Measurements from ENCODE around the gene TMEM256. TPM values are rescaled to one million over a fixed set of nuclear protein-coding genes. Genes with fewer than 3 reads are reported as not detected.

The TMEM256 gene
- total RNA-seq, 1 experiment from 2014 or later: 147 TPM

DNA sequence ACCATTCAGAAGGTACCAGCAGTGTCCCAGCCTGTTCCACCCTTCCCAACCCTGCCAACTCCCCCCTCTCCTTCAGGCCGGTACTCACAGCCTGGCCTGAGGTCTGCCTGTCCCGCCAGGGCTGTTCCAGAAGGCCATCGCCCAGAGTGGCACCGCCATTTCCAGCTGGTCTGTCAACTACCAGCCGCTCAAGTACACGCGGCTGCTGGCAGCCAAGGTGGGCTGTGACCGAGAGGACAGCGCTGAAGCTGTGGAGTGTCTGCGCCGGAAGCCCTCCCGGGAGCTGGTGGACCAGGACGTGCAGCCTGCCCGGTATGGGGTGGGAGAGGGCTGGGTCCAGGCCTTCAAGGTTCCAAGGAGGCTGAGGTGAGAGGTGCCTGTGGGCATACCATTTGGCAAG is 10.9 kb upstream of the TMEM256 start:
- no peak for DNase-seq (ENCODE audit: low read depth, low spot score)

DNA sequence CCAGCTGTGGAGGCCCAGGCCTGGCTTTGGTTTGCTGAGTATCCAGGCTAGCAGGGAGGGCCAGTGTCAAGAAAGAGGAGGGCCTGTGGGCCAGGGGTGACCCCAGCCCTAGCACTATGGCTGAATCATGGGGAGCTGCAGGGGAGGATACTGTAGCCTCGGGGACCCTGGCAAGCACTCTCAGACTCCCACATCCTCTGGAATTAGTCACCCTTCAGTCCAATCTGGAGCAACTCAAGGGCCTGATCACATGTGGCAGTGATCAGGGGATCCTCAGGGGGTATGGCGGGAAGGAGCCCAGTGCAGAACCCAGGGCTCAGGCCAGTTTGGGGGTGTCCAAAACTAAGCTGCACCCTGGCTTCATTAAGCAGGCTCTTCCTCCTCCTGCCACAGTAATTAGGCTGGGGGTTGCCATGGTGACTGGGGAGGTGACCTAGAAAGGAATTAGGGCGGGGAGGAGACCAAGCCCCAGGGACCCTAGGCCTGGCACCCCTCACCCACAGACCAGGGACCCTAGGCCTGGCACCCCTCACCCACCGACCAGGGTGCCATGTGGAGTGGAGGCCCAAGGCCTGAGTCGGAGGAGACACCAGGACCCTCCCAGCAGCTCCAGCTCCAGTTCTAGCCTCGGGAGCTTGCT is 9.6 kb upstream of the TMEM256 start:
- no peak for DNase-seq (ENCODE audit: low read depth, low spot score)
- in situ Hi-C loops (cut with HindIII; ENCODE audit: low pct_unique_long_range_greater_than_20kb, low sequenced_read_pairs): no loop called here

More for the DNA sequence above, 10.9 kb upstream of the TMEM256 start:
- in situ Hi-C loops (cut with HindIII; ENCODE audit: low pct_unique_long_range_greater_than_20kb, low sequenced_read_pairs): no loop called here

DNA sequence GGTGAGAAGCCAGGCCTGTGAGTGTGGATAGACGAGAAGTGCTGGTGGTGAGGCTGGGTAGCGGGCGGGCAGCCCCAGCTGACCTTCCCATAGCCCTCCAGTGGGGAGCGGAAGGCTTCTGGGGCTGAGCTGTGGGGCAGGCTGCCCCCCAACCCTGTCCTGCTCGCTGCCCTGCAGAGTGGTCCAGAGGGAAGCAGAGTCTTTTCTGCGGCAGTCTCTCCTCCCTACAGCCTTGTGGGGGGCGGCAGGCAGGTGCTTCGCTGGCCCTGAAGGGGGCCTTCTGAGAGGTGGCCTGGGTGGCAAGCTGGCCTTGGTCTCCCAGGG is 7.5 kb upstream of the TMEM256 start:
- DNase-seq (ENCODE audit: low read depth, low spot score): no peak
- in situ Hi-C loops (cut with HindIII; ENCODE audit: low pct_unique_long_range_greater_than_20kb, low sequenced_read_pairs): no loop called here

DNA sequence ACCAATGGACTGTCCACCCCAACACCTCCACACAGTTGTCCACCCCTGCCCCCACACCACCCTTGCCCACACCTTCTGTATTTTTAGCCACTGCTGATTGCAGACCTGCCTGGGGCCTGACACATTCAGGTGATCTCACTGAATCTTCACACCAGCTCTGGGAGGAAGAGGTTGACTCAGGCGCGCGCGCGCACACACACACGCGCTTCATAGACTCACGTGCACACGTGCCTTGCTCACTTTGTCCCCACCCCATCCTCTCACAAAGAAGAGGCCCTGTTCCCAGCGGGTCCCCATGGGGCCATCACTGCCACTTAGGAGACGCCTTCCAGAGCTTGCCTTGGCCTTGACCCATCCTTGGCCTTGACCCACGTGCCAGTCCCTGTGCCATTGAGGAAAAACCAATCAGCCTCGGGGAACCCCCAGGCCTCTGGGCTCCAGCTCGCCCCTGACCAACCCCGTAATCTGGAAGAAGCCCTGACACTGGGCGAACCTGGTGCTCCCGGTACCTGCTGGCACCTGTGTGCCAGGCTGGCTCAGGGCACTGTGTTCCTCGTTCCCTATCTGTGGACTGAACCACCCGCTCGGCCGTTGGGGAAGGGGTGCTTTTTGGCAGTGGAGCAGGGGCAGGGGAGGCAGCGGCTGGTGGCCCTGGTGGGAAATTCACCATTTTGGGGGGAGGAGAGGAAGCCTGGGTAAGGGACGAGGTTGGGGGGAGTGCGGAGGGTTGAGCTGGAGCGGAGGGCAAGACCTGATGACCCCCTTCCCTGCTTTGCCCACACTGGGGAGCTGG is 6.9 kb upstream of the TMEM256 start:
- DNase-seq (ENCODE audit: low read depth, low spot score): no peak
- in situ Hi-C loops (cut with HindIII; ENCODE audit: low pct_unique_long_range_greater_than_20kb, low sequenced_read_pairs): no loop called here

DNA sequence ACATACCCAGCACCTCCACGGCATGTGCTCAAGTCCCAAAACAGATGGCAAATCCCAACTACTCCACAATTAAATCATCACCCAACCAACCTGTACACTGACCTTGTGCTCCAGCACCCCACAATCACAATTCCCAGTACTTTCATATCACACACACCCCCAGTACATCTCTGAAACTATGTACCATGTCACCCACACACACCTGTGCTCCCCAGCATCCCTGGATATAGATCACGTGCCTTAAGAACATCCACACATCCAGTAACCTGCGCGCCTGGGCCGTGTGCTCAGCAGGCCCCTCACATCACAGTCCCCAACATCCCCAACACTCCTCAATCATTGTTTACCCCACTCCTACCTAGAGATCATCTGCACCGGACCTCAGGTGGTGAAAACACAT is 5.8 kb upstream of the TMEM256 start:
- no peak for DNase-seq (ENCODE audit: low read depth, low spot score)
- in situ Hi-C loops (cut with HindIII; ENCODE audit: low pct_unique_long_range_greater_than_20kb, low sequenced_read_pairs): no loop called here

DNA sequence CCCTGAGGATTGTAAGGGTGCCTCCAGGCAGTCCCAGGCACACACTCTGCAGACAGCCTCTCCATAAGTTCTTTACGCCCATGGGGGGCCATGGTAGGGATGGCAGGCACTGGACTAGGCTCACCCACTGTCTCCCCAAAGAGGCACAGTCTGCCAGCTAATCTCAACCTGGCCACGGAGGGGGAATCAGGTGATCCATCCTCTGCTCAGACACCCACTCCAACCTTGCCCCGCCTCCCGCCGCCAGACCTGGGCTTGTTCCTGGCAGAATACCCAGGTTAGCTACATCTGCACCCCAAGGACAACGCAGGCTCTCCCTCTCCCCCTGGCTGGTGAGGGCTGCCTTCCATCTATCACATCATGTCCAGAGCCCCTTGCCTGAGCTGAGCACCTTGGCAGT is 5.0 kb upstream of the TMEM256 start:
- no peak for DNase-seq (ENCODE audit: low read depth, low spot score)
- in situ Hi-C loops (cut with HindIII; ENCODE audit: low pct_unique_long_range_greater_than_20kb, low sequenced_read_pairs): no loop called here

DNA sequence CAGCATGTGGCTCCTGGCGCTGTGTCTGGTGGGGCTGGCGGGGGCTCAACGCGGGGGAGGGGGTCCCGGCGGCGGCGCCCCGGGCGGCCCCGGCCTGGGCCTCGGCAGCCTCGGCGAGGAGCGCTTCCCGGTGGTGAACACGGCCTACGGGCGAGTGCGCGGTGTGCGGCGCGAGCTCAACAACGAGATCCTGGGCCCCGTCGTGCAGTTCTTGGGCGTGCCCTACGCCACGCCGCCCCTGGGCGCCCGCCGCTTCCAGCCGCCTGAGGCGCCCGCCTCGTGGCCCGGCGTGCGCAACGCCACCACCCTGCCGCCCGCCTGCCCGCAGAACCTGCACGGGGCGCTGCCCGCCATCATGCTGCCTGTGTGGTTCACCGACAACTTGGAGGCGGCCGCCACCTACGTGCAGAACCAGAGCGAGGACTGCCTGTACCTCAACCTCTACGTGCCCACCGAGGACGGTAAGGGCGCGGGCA is 4.4 kb upstream of the TMEM256 start:
- no peak for DNase-seq (ENCODE audit: low read depth, low spot score)
- in situ Hi-C loops (cut with HindIII; ENCODE audit: low pct_unique_long_range_greater_than_20kb, low sequenced_read_pairs): no loop called here

DNA sequence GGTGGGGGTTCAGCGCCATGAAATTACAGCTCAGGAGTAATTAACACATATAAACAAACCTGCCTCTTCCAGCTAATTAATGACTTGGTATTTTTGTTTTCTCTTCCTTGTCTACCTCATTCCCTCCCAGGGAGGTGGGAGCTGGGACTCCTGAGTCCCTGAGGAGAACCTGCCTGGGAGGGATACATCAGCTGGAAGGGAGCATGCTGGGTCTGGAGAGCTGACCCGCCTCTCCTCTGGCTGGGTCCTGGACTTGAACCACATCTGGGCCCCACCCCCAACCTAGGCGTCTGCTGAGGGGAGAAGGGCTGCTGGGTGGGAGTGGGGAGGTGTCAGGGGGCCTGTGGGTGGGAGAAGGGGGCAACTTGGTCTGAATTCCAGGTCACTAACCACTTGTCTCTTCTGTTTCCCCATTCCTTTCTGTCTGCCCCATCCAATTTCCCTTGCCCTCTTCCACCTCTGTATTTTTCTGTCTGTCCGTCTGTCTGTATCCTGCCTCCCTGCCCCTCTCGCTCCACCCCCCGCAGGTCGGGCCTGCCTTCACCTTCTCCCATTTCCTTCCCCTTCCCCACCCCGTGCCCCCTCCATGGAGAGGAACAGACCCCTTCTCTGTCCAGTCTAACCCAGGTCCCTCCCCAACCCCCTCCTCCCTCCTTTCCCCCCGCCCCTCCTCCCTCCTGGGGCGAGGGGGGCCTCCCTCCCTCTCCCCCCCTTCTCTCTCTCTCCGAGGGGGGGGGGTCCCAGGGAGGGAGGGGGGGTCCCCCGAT is 3.8 kb upstream of the TMEM256 start, which contains the start of gene NLGN2:
Gene NLGN2, plus strand, starts transcription at position 361 of the 767 bp plus-strand sequence. CDS start 411 bp downstream, outside the sequence.
- no peak for DNase-seq (ENCODE audit: low read depth, low spot score)
- in situ Hi-C loops (cut with HindIII; ENCODE audit: low pct_unique_long_range_greater_than_20kb, low sequenced_read_pairs): no loop called here

DNA sequence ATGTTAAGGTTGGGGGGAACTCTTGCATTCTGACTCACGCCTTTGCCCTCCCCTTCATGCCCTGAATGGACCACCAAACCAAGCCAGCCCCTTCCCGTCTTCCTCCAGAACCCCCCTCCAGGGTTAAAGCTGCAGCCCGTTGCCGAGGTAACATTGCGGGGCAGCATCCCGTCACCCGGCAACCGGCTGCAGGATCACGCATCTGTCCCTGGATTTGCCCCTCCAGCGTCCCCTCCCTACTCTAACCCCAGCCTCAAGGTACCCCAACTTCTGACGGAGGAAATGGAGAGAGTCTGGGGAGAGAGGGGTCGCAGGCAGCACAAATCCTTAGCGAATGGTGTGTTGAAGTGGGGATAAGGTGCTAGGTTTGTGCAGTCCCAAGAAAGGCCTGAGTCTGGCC is 3.2 kb upstream of the TMEM256 start:
- in situ Hi-C loops (cut with HindIII; ENCODE audit: low pct_unique_long_range_greater_than_20kb, low sequenced_read_pairs): no loop called here
- no peak for DNase-seq (ENCODE audit: low read depth, low spot score)

DNA sequence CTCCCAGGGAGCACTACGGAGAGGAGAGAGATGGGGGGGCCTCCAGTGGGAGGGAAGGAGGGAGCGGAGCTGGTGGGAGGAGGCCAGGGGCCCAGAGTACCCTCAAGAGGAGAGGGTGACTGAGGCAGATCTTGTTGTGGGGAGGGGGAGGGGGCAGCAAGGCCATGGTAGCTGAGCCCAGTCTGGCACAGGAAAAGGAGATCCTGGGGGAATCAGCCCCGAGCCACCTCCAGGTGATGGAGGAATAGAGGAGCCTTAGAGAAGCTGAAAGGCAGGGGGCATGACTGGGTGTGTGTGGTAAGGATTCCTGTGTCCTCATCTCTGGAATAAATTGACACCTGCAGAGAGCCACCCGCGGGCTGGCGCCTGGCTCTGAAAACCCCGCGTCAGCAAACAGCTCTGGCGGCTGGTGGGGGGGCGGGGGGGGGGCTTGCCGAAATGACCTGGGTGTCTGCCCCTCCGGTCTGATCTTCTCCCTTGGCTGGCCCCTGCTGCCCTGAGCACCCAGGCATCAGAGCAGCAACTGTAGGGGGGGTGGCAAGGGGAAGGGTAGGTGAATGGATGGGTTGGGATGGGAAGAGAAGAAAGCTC is 2.4 kb upstream of the TMEM256 start:
- DNase-seq (ENCODE audit: low read depth, low spot score): no peak
- in situ Hi-C loops (cut with HindIII; ENCODE audit: low pct_unique_long_range_greater_than_20kb, low sequenced_read_pairs): no loop called here

DNA sequence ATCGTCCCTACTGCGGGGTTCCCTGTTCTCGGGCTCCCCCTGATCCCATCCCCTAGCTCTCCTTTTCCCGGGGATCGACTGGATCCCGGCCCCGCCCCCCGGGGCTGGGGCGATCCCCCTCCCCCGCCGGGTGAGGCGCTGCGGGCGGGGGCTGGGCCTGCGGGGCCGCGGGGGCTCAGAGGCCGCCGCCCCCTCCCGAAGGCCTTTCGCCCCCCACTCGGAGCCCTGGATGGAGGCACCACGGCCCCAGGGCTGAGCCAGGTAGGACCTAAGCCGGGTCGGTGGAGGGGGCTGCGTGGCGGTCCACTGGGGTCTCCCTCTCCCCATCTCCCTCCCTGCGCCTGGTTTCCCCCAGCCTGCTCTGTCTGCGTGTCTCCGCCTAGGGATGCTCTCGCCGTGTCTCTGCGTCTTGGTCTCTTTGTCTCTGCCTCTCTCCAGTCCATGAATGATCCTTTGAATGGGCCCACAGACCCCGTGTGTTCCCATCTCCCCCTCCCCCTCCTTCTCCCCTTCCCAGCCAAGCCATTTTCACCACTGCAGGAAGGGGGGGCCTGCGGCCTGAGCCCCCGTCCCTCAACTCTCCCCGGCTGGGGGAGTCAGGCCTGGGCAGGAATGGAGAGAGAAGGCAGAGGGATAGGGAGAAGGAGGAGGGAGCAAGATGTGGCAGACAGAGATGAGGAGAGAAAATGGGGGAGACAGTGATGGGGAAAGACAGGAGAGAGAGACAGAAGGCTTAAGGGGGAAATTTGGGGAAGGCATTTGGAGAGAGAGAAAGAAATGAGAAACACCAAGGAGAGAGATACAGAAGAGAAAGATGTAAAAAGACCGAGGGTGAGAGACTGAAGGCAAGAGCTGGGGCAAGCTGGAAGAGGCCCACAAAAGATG is 1.7 kb upstream of the TMEM256 start:
- in situ Hi-C loops (cut with HindIII; ENCODE audit: low pct_unique_long_range_greater_than_20kb, low sequenced_read_pairs): no loop called here
- no peak for DNase-seq (ENCODE audit: low read depth, low spot score)

DNA sequence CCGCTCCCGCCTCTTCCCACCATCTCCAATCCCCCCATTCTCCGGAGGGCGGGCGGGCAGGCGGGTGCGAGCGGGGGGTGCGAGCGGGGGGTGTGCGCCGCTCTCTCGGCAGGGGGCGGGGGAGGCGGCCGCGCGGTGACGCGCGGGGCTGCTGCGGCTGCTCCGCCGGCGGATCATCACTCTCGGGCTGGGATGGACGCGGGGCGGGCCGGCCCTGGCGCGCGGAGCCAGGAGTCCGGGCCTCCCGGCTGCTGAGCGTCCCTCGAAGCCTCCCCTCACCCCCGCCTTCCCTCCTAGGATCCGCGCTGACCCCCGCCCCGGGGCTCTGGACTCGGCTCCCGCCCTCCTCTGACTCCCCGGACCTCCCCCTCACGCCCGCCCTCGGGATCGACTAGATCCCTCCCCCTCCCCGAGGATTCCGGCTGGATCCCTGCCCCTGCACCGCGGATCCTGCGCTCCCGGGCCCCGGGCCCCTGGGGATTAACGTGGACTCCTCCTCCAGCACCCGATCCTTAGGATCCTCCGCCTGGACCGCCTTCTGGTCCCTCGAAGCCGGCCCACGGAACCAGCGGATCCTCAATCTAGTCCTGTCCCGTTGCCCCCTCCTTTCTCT is 946 bp upstream of the TMEM256 start:
- DNase-seq (ENCODE audit: low read depth, low spot score): peak; percentile 14

DNA sequence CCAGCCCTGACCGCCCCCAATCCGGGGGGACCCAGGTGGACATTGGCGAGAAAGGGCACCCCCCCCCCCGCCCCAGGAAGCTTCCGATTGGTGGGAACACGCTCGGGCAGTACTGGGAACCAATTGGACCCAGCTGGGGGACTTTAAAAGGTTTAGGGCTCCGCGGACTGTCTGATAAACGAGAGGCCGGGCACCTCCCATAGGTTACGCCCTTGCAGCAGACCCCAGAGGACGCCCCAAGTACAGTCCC is 245 bp downstream of the TMEM256 start:
- no peak for DNase-seq (ENCODE audit: low read depth, low spot score)
- in situ Hi-C loops (cut with HindIII; ENCODE audit: low pct_unique_long_range_greater_than_20kb, low sequenced_read_pairs): no loop called here

More for the DNA sequence above, 946 bp upstream of the TMEM256 start:
- in situ Hi-C loops (cut with HindIII; ENCODE audit: low pct_unique_long_range_greater_than_20kb, low sequenced_read_pairs): no loop called here

DNA sequence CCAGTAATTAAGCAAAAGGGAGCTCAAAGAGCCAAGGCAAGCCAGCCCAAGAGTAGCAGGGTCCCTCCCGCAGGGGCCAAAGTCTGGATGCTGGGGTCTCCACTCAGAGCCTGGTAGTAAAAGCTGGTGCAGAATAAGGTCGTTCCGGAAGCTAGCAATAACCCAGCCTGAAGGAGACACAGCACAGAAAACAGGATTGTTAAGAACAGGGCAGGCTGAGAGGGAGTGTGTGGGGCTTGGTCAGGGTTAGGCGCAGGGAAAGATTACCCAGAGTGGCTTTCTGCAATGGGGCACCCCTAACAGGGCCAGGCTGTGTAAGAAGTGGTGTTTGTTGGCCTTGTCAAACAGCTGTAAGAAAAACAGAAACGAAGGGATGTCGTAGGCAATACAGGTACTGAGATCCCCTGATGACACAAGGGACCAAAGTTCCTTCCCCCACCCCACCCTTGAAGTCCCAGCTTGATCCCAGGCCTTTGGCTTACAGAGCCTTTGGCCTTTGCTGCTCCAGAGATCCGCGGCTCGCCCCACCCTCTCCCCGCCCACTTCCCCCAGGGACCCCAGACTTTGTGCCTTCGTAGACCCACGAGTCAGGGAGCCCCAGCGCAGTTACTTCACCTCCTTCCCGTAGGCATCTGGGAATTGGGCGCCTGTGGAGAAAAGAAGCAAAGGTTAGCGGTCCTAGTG is 712 bp downstream of the TMEM256 start:
- in situ Hi-C loops (cut with HindIII; ENCODE audit: low pct_unique_long_range_greater_than_20kb, low sequenced_read_pairs): no loop called here
- DNase-seq (ENCODE audit: low read depth, low spot score): peak; percentile 42

DNA sequence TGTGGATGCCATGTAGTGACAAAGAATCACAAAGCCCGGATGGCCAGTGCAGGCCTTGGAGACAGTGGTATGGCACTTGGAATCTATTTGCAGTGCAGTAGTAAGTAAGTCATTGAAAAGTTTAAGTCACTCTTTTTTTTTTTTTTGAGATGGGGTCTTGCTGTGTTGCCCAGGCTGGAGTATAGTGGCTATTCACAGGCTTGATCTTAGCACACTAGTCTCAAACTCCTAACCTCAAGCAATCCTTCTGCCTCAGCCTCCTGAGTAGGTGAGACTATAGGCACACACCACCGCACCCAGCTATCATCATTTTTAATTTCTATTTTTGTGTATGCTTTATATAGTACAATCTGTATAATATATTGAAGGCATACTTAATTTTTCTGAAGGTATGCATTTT is 5.3 kb downstream of the TMEM256 start:
- in situ Hi-C loops (cut with HindIII; ENCODE audit: low pct_unique_long_range_greater_than_20kb, low sequenced_read_pairs): no loop called here
- DNase-seq (ENCODE audit: low read depth, low spot score): no peak

DNA sequence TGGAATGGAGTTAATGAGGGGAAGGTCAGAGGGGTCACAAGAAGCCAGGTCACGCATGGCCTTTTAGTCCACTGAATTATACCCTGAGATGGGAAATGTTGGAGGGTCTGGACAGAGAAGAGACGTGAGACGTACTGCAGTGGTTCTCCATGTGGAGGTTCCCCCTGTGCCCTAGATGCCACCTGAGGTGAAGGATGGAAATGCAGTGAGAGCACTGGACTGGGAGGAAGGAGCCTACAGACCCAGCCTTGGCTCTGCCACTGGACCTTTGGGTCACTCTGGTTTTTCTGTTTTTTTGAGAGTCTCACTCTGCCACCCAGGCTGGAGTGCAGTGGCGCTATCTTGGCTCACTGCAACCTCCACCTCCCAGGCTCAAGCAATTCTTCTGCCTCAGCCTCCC is 7.8 kb downstream of the TMEM256 start:
- in situ Hi-C loops (cut with HindIII; ENCODE audit: low pct_unique_long_range_greater_than_20kb, low sequenced_read_pairs): no loop called here
- no peak for DNase-seq (ENCODE audit: low read depth, low spot score)
